Measurements from ENCODE around the gene ANKRD13B.

Gene ANKRD13B

DNA sequence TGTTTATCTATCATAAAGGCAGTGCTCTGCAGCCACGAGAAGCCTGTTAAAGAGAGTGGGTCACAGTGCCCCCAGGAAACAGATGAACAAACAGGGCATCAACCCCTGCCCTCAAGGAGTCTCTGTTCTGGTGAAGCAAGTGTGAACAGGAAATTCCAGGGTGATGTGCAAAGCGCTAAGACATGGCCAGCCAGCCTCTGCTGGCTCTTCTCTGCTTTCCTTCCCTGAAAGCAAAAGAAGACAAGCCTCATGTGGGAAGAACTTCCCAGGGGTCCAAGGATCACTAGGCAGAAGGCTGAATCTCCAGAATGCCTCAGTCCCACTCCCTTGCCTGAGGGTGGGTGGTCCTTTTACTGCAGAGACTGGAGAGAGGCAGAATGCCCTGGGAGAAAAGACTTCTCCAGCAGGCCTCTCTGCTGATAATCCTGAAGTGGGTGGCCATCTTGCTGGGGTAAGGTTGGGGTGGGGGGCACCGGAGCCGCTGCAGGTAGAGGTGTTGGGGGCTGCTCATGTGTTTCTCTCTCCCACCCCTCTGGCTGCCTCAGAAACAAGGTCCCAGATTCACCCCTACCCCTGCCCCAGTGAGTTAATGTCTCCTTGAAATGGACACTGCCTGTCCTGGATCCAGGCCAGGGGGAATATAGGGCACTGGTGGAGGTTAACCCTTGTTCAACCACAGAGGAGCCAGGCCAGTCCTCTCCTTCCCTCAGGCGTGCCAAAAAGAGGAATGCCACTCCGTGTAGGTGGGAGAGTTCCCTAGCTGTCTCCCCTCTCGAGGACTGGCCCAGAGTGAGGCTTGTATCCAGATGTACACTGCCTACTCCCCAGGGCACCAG lies 2.4 kb downstream of the ANKRD13B start (continued):
- TF ChIP-seq, protein P1, sequence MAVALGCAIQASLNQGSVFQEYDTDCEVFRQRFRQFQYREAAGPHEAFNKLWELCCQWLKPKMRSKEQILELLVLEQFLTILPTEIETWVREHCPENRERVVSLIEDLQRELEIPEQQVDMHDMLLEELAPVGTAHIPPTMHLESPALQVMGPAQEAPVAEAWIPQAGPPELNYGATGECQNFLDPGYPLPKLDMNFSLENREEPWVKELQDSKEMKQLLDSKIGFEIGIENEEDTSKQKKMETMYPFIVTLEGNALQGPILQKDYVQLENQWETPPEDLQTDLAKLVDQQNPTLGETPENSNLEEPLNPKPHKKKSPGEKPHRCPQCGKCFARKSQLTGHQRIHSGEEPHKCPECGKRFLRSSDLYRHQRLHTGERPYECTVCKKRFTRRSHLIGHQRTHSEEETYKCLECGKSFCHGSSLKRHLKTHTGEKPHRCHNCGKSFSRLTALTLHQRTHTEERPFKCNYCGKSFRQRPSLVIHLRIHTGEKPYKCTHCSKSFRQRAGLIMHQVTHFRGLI (tag by site-specific recombination; IDR thresholded peaks at IDR 0.05): 0 out of 2 replicates have a peak, but pooled peaks have one; percentile 24
- TF ChIP-seq IKZF3 (tag by site-specific recombination; IDR thresholded peaks at IDR 0.05) (0 out of 2 replicates have a peak, but pooled peaks have one; percentile 38), ZFP69B (tag by site-specific recombination; IDR thresholded peaks at IDR 0.05) (no peak)

DNA sequence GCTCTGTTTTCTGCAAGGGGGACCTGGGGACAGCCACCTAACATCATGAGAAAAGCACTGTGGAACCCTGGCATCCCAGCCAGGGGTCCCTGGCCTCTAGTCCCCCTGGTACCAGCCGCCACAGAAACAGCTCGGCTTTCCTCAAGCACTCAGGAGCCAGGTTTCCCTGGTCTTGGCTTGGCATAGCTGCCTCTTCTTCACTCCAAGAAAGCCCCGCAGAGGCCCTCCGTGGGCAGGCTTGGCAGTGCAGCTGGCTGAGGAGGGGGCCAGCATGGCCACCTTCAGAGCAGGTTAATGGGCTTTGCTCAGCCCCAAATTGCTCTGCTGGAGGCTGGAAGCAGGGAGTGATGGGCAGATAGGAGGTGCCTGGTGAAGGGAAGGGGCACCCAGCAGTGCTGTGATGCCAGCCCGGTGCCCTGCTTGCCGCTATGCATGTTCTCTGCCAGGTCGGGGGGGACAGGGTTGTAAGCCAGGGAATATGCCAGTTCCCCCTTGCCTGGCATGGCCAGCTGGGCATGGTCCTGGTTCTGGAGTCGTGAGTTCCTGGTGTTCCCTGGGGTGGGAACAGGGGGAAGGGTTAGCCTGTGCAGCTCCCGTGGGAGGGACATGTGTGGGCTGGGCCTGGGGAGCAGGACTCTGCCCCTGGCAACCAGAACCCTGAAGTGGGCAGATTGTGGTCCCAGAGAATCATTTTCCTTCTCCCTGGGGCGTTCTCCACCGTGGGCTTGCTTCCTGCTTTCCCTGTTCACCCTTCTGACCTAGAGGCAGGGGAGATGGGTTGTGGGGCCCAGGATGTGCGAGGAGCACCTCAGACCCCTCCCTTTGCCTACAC lies 3.2 kb downstream of the ANKRD13B start:
- POLR2A ChIA-PET: interaction anchor here (0.7 kb wide), 1 partner anchor 42 kb away, joined by 4 read pairs; no protein-coding TSS in a partner anchor
- no peak overlapping the region for H3K4me3 ChIP-seq (ENCODE audit: low read depth, low read length)
- no peaks in the 10 kb centered on the region for H3K36me3 ChIP-seq (ENCODE audit: control insufficient read depth in 2 of 2, insufficient read depth in 1 of 2, low read length in 2 of 2)
- H3K27ac ChIP-seq (ENCODE audit: extremely low read depth, low read depth, low read length): no peak overlapping the region
- peaks cover 36% of the 10 kb centered on the region for H3K4me1 ChIP-seq (ENCODE audit: control insufficient read depth, insufficient read depth, low read length)
- H3K9me3 ChIP-seq (ENCODE audit: control insufficient read depth, insufficient read depth, low read depth, low read length): no peaks in the 10 kb centered on the region
- CTCF ChIA-PET: interaction anchor here (0.6 to 1.7 kb wide), 3 partner anchors 8 to 335 kb away, joined by 3 to 8 read pairs (median 3); no protein-coding TSS in a partner anchor
- TF ChIP-seq, protein P2, sequence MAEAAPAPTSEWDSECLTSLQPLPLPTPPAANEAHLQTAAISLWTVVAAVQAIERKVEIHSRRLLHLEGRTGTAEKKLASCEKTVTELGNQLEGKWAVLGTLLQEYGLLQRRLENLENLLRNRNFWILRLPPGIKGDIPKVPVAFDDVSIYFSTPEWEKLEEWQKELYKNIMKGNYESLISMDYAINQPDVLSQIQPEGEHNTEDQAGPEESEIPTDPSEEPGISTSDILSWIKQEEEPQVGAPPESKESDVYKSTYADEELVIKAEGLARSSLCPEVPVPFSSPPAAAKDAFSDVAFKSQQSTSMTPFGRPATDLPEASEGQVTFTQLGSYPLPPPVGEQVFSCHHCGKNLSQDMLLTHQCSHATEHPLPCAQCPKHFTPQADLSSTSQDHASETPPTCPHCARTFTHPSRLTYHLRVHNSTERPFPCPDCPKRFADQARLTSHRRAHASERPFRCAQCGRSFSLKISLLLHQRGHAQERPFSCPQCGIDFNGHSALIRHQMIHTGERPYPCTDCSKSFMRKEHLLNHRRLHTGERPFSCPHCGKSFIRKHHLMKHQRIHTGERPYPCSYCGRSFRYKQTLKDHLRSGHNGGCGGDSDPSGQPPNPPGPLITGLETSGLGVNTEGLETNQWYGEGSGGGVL (tag by site-specific recombination; IDR thresholded peaks at IDR 0.05): no peak
- TF ChIP-seq ZNF223 (tag by site-specific recombination; IDR thresholded peaks at IDR 0.05): no peak
- no peak for TF ChIP-seq ZBTB1 (tag by site-specific recombination; IDR thresholded peaks at IDR 0.05)
- TF ChIP-seq ZNF785 (tag by site-specific recombination; IDR thresholded peaks at IDR 0.05): no peak
- peak; percentile 52 for TF ChIP-seq ZIC2 (tag by site-specific recombination; IDR thresholded peaks at IDR 0.05)
- TF ChIP-seq, protein P3, sequence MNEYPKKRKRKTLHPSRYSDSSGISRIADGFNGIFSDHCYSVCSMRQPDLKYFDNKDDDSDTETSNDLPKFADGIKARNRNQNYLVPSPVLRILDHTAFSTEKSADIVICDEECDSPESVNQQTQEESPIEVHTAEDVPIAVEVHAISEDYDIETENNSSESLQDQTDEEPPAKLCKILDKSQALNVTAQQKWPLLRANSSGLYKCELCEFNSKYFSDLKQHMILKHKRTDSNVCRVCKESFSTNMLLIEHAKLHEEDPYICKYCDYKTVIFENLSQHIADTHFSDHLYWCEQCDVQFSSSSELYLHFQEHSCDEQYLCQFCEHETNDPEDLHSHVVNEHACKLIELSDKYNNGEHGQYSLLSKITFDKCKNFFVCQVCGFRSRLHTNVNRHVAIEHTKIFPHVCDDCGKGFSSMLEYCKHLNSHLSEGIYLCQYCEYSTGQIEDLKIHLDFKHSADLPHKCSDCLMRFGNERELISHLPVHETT (tag by site-specific recombination; IDR thresholded peaks at IDR 0.05): no peak
- TF ChIP-seq ZNF341 (tag by site-specific recombination; IDR thresholded peaks at IDR 0.05; ENCODE audit: low read depth): no peak
- peak; percentile 44 for TF ChIP-seq GLIS1 (tag by site-specific recombination; IDR thresholded peaks at IDR 0.05)
- no peak for TF ChIP-seq ZNF266 (tag by site-specific recombination; IDR thresholded peaks at IDR 0.05; ENCODE audit: low read depth)
- TF ChIP-seq MZF1 (tag by site-specific recombination; IDR thresholded peaks at IDR 0.05; ENCODE audit: borderline replicate concordance): no peak
- peak; percentile 59; the same call in 1 of the 2 replicates for TF ChIP-seq ZNF600 (tag by site-specific recombination; IDR thresholded peaks at IDR 0.05)
- TF ChIP-seq HIC1 (tag by site-specific recombination; IDR thresholded peaks at IDR 0.05): peak; percentile 71; the same call in 1 of the 2 replicates
- no peak for TF ChIP-seq ZNF202 (tag by site-specific recombination; IDR thresholded peaks at IDR 0.05; ENCODE audit: borderline replicate concordance)
- TF ChIP-seq ZNF830 (tag by site-specific recombination; IDR thresholded peaks at IDR 0.05; ENCODE audit: low read depth): no peak
- TF ChIP-seq HOXC10 (CRISPR knock-in tag; IDR thresholded peaks at IDR 0.05): no peak
- TF ChIP-seq ZBTB8A (tag by site-specific recombination; IDR thresholded peaks at IDR 0.05): peak; percentile 23; the same call in 1 of the 2 replicates
- TF ChIP-seq EGR2 (tag by site-specific recombination; IDR thresholded peaks at IDR 0.05; ENCODE audit: low read depth): peak; percentile 82
- TF ChIP-seq SP3 (tag by site-specific recombination; IDR thresholded peaks at IDR 0.05): 0 out of 2 replicates have a peak, but pooled peaks have one; percentile 18
- peak; percentile 94 for TF ChIP-seq ZFHX2 (tag by site-specific recombination; conservative IDR thresholded peaks at IDR 0.05)
